ENCODE results near the gene DCP1A. TPM values are rescaled to one million over a fixed set of nuclear protein-coding genes. Genes with fewer than 3 reads are reported as not detected.

DCP1A gene
- total RNA-seq, 1 experiment from 2014 or later, result 12.7 TPM

GRCh38 chr3:53261712-53262111, 85.6 kb downstream of the DCP1A start:
- BruUV-seq (replicated peaks), result no TSS peak
- Histone ChIP-seq H3K4me3 (ENCODE audit: low read length) (no peak overlapping the region), H2AFZ (ENCODE audit: low read length) (no peak overlapping the region), H3K79me2 (ENCODE audit: low read length) (no peaks in the 10 kb centered on the region), H3K9me3 (ENCODE audit: low read length) (no peaks in the 10 kb centered on the region), H3K9me2 (replicated peaks; ENCODE audit: low read length) (no peaks in the 10 kb centered on the region), H3K9ac (ENCODE audit: low read length) (no peak overlapping the region), H3F3A (ENCODE audit: low read length, unreplicated experiment) (no peaks in the 10 kb centered on the region), H3K36me3 (ENCODE audit: low read depth, low read length) (no peaks in the 10 kb centered on the region), H4K20me1 (ENCODE audit: low read length) (no peaks in the 10 kb centered on the region), H3K4me2 (ENCODE audit: low read length) (no peak overlapping the region), H3K27me3 (ENCODE audit: low read length) (no peaks in the 10 kb centered on the region), H3K27ac (ENCODE audit: low read length) (no peak overlapping the region), H3K4me1 (ENCODE audit: insufficient read depth, low read length) (peaks cover 27% of the 10 kb centered on the region)
- POLR2A ChIA-PET (ENCODE audit: unreplicated experiment), result no interaction called here
- TF ChIP-seq EZH2phosphoT487 (IDR thresholded peaks at IDR 0.05; ENCODE audit: borderline replicate concordance, low read length) (no peak), EZH2 (IDR thresholded peaks at IDR 0.05; ENCODE audit: low read length, unreplicated experiment) (no peak)
- TF ChIP-seq, protein P1, sequence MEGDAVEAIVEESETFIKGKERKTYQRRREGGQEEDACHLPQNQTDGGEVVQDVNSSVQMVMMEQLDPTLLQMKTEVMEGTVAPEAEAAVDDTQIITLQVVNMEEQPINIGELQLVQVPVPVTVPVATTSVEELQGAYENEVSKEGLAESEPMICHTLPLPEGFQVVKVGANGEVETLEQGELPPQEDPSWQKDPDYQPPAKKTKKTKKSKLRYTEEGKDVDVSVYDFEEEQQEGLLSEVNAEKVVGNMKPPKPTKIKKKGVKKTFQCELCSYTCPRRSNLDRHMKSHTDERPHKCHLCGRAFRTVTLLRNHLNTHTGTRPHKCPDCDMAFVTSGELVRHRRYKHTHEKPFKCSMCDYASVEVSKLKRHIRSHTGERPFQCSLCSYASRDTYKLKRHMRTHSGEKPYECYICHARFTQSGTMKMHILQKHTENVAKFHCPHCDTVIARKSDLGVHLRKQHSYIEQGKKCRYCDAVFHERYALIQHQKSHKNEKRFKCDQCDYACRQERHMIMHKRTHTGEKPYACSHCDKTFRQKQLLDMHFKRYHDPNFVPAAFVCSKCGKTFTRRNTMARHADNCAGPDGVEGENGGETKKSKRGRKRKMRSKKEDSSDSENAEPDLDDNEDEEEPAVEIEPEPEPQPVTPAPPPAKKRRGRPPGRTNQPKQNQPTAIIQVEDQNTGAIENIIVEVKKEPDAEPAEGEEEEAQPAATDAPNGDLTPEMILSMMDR (conservative IDR thresholded peaks at IDR 0.05; ENCODE audit: low read depth, low read length), result no peak
- ATAC-seq (no peak), DNase-seq (no peak)
- CTCF ChIA-PET, result interaction anchor here (0.6 kb wide), 1 partner anchor 116 kb away, joined by 3 read pairs; no protein-coding TSS in a partner anchor
- intact Hi-C loops (cut with micrococcal nuclease), result no loop called here

DNA sequence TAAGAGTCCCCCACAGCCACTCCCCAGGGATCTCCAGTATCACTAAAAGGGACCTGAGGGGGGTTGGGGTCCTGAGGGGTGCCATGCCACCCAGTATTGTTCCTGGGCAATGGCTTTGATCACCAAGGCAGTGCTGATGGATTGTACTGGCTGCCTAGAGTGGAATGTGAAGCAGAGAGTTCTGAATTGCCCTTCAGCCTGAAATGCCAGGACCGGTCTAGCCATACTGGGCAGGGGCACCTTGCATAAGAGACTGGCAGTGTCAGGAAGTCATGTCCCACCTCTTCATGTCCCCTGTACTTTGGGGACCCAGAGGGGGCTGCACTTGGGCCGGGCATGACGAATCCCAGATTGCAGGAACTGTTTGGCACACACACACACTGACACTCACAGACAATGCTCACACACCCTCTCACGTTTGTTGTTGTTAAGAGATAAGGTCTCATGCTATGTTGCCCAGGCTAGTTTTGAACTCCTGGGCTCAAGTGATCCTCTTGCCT, 87.0 kb downstream of the DCP1A start:
- Histone ChIP-seq H3K9me3 (ENCODE audit: low read length) (no peaks in the 10 kb centered on the region), H2AFZ (ENCODE audit: low read length) (no peak overlapping the region), H3K4me3 (ENCODE audit: low read length) (no peak overlapping the region), H3K36me3 (ENCODE audit: low read depth, low read length) (no peaks in the 10 kb centered on the region), H3K79me2 (ENCODE audit: low read length) (peaks cover 7% of the 10 kb centered on the region), H3K9ac (ENCODE audit: low read length) (no peak overlapping the region), H3F3A (ENCODE audit: low read length, unreplicated experiment) (no peaks in the 10 kb centered on the region), H3K27me3 (ENCODE audit: low read length) (no peaks in the 10 kb centered on the region), H3K9me2 (replicated peaks; ENCODE audit: low read length) (no peaks in the 10 kb centered on the region), H4K20me1 (ENCODE audit: low read length) (no peaks in the 10 kb centered on the region), H3K27ac (ENCODE audit: low read length) (no peak overlapping the region), H3K4me1 (ENCODE audit: insufficient read depth, low read length) (peaks cover 25% of the 10 kb centered on the region), H3K4me2 (ENCODE audit: low read length) (no peak overlapping the region)
- CTCF ChIA-PET, result no interaction called here
- intact Hi-C loops (cut with micrococcal nuclease), result no loop called here
- TF ChIP-seq EZH2 (IDR thresholded peaks at IDR 0.05; ENCODE audit: low read length, unreplicated experiment) (no peak), EZH2phosphoT487 (IDR thresholded peaks at IDR 0.05; ENCODE audit: borderline replicate concordance, low read length) (no peak)
- TF ChIP-seq, protein P1 (conservative IDR thresholded peaks at IDR 0.05; ENCODE audit: low read depth, low read length), result no peak
- no peak for ATAC-seq
- no TSS peak for BruUV-seq (replicated peaks)
- POLR2A ChIA-PET (ENCODE audit: unreplicated experiment), result no interaction called here
- no peak for DNase-seq

DNA sequence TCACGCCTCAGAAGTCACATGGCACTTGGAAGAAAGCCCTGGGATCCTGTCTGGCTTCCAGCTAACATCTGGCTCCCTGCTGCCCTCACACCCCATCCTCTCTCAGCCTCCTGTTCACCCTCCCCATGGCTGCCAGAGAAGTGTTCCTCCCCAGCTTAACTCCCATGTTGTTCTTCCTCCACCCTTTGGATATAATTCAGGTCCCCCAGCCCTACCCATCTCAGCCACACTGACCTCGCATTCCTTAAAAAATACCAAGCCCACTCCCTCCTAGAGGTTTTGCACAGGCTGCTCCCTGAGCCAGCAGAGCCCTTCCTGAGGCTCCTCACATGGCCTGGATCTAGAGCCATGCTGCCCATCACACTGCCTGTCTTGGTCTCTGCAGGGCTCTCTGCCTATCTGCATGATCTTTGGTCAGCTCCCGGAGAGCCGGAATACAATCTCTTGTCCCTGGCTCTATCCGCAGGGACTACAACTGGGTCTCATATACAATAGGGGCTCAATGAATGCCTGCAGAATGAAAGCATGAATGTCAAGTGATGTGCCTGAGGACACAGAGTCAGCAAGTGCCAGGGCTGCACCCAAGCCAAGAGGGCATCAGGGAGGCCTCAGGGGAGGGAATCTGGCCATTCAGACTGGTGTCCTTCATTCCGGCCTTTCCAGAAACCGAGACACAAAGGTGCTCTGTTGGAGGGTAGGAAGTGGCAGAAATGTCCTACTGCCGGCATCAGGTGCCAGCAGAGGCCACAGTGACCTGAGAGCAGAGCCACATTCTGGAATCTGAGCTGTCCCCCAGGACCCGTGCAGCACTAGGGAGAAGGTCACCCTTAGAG, 87.7 kb downstream of the DCP1A start:
- H3K36me3 ChIP-seq (ENCODE audit: low read depth, low read length), result no peaks in the 10 kb centered on the region
- ATAC-seq (no peak), DNase-seq (no peak)
- ChIA-PET CTCF (no interaction called here), POLR2A (ENCODE audit: unreplicated experiment) (no interaction called here)
- H3K4me3 ChIP-seq (ENCODE audit: low read length), result no peak overlapping the region
- H3K9me3 ChIP-seq (ENCODE audit: low read length), result no peaks in the 10 kb centered on the region
- H3K27me3 ChIP-seq (ENCODE audit: low read length), result no peaks in the 10 kb centered on the region
- H4K20me1 ChIP-seq (ENCODE audit: low read length), result peaks cover 5% of the 10 kb centered on the region
- H3K9ac ChIP-seq (ENCODE audit: low read length), result no peak overlapping the region
- no peak overlapping the region for H3K4me2 ChIP-seq (ENCODE audit: low read length)
- H3K4me1 ChIP-seq (ENCODE audit: insufficient read depth, low read length), result peaks cover 18% of the 10 kb centered on the region
- H3K27ac ChIP-seq (ENCODE audit: low read length), result no peak overlapping the region
- BruUV-seq (replicated peaks), result no TSS peak
- H3K79me2 ChIP-seq (ENCODE audit: low read length), result peaks cover 14% of the 10 kb centered on the region
- no peak for TF ChIP-seq EZH2 (IDR thresholded peaks at IDR 0.05; ENCODE audit: low read length, unreplicated experiment)
- TF ChIP-seq EZH2phosphoT487 (IDR thresholded peaks at IDR 0.05; ENCODE audit: borderline replicate concordance, low read length), result no peak
- TF ChIP-seq, protein P1 (conservative IDR thresholded peaks at IDR 0.05; ENCODE audit: low read depth, low read length), result no peak
- H3K9me2 ChIP-seq (replicated peaks; ENCODE audit: low read length), result no peaks in the 10 kb centered on the region
- H2AFZ ChIP-seq (ENCODE audit: low read length), result no peak overlapping the region
- no peaks in the 10 kb centered on the region for H3F3A ChIP-seq (ENCODE audit: low read length, unreplicated experiment)
- intact Hi-C loops (cut with micrococcal nuclease), result loop anchor here (5.0 kb wide), 1 partner anchor 88 kb away; the partner anchor contains the start of gene DCP1A

All from PC-3 (cell line).